Lung (tissue), 12 donors: ENCODE measurements around the gene OTOP3. TPM values are rescaled to one million over a fixed set of nuclear protein-coding genes. Genes with fewer than 3 reads are reported as not detected.

Experiments
- ATAC-seq: fragments of 200-7000 bp; cut with Tn5 transposase; one replicate; pipeline ENCODE4 v1.9.1; 2020; ENCODE audit warnings: moderate number of reproducible peaks; ENCODE audit not compliant: insufficient read depth, low FRiP score
- DNase-seq, 3 donors: peaks; one replicate each; pipeline ENCODE4 v3.0.0-alpha.2; 2013 to 2017
- H3K27ac ChIP-seq, 2 donors: one replicate each; pipeline ENCODE4 v1.5.1; 2013; ENCODE audit warnings: mild to moderate bottlenecking in 2 of 2, moderate library complexity in 2 of 2, control low read depth in 1 of 2, inconsistent platforms in 1 of 2, low read depth in 1 of 2, low read length in 1 of 2
- H3K27me3 ChIP-seq, 3 donors: one replicate each; pipeline ENCODE4 v1.5.1; 2013; ENCODE audit warnings: low read length in 2 of 3; ENCODE audit not compliant: control insufficient read depth in 3 of 3, insufficient read depth in 3 of 3
- H3K36me3 ChIP-seq, 4 donors: one replicate each; pipeline ENCODE4 v1.5.1; 2013; ENCODE audit warnings: low read length in 4 of 4, mild to moderate bottlenecking in 1 of 4, moderate library complexity in 1 of 4; ENCODE audit not compliant: control insufficient read depth in 4 of 4, insufficient read depth in 4 of 4
- H3K4me1 ChIP-seq, 5 donors: one replicate each; pipeline ENCODE4 v1.5.1; 2013; ENCODE audit warnings: low read length in 5 of 5, mild to moderate bottlenecking in 2 of 5, moderate library complexity in 1 of 5; ENCODE audit not compliant: control insufficient read depth in 5 of 5, insufficient read depth in 5 of 5
- H3K4me3 ChIP-seq: one replicate; pipeline ENCODE4 v1.5.1; 2013; ENCODE audit warnings: mild to moderate bottlenecking, control low read depth, moderate library complexity
- H3K9ac ChIP-seq, 2 donors: one replicate each; pipeline ENCODE4 v1.5.1; 2013; ENCODE audit warnings: low read length in 2 of 2, control low read depth in 1 of 2; ENCODE audit not compliant: insufficient read depth in 1 of 2
- H3K9me3 ChIP-seq, 4 donors: one replicate each; pipeline ENCODE4 v1.5.1; 2013; ENCODE audit warnings: low read length in 3 of 4, mild to moderate bottlenecking in 1 of 4, moderate library complexity in 1 of 4; ENCODE audit not compliant: control insufficient read depth in 4 of 4, insufficient read depth in 3 of 4
- CTCF ChIP-seq: IDR thresholded peaks from 2 replicates; pipeline ENCODE4 v1.5.1; 2012; ENCODE audit warnings: mild to moderate bottlenecking; ENCODE audit errors: control extremely low read depth, extremely low read depth
- WGBS, 2 donors: extraction: QIAGEN DNeasy Blood & Tissue Kit; methylation state at CpG; one replicate each; pipeline ENCODE4 v1.1.7; 2013; 5-methylcytosine and 5-hydroxymethylcytosine counted together
- polyA plus RNA-seq, 2 donors: library from polyadenylated mRNA; stranded (reverse); fragments of 200-250 nt; gene quantifications; one replicate each; pipeline ENCODE4 v1.2.1, GENCODE V29; 2013
- total RNA-seq, 2 donors: library from RNA; depleted of rRNA in 1 of 2; stranded (reverse); fragments of >200 nt in 1 of 2; gene quantifications; one replicate each; pipeline ENCODE4 v1.2.1, GENCODE V29; 2014 to 2021
- donor health status: control.
- donor health status: control.
- donor health status: Bipolar disorder and iron deficiency.
- donor health status: healthy.
- donor health status: DM: yes; HTN: yes; CAD: no.

OTOP3 gene
- total and polyA plus RNA-seq, 4 donors, result not detected

GRCh38 chr17:74962622-74963394, 27.1 kb downstream of the OTOP3 start:
- ATAC-seq (no peak), DNase-seq (no peak)
- H3K27me3 ChIP-seq, result no peaks in the 10 kb centered on the region
- no peak overlapping the region for H3K4me3 ChIP-seq
- no peak overlapping the region for H3K9ac ChIP-seq
- WGBS, 2 donors, result 79 to 96% methylated on average over 15 to 18 of the region's 18 CpGs
- H3K27ac ChIP-seq, result no peak overlapping the region
- no peaks in the 10 kb centered on the region for H3K9me3 ChIP-seq
- TF ChIP-seq CTCF, result no peak
- H3K4me1 ChIP-seq, result peaks cover 0 to 7% (median 0%) of the 10 kb centered on the region in 5 donors
- peaks cover 0 to 6% (median 0%) of the 10 kb centered on the region in 4 donors for H3K36me3 ChIP-seq

- no peak for DNase-seq
- no peak for ATAC-seq
- H3K27me3 ChIP-seq, result no peaks in the 10 kb centered on the region
Observed at GRCh38 chr17:74963656-74964055, 28.0 kb downstream of the OTOP3 start.

GRCh38 chr17:74964246-74964761, 28.6 kb downstream of the OTOP3 start:
- Histone ChIP-seq H3K4me3 (no peak overlapping the region), H3K4me1 (peaks cover 0 to 7% (median 0%) of the 10 kb centered on the region in 5 donors), H3K36me3 (peaks cover 0 to 6% (median 0%) of the 10 kb centered on the region in 4 donors), H3K9me3 (no peaks in the 10 kb centered on the region), H3K27ac (no peak overlapping the region), H3K27me3 (no peaks in the 10 kb centered on the region), H3K9ac (no peak overlapping the region)
- WGBS, 2 donors, result 90 to 91% methylated on average over 12 of the region's 12 CpGs
- no peak for ATAC-seq
- TF ChIP-seq CTCF, result no peak
- no peak for DNase-seq

More at GRCh38 chr17:74963656-74964055, 28.0 kb downstream of the OTOP3 start:
- no peaks in the 10 kb centered on the region for H3K9me3 ChIP-seq
- no peak overlapping the region for H3K4me3 ChIP-seq
- peaks cover 0 to 6% (median 0%) of the 10 kb centered on the region in 4 donors for H3K36me3 ChIP-seq
- no peak for TF ChIP-seq CTCF
- no peak overlapping the region for H3K27ac ChIP-seq
- H3K4me1 ChIP-seq, result peaks cover 0 to 7% (median 0%) of the 10 kb centered on the region in 5 donors
- no peak overlapping the region for H3K9ac ChIP-seq
- 75 to 77% methylated on average over 12 of the region's 12 CpGs for WGBS, 2 donors
